GM19193 (cell line): ENCODE measurements around the gene SPEM3.

Source experiments
- POLR2A ChIP-seq: IDR thresholded peaks from 4 replicates; pipeline ENCODE4 v1.6.1; 2011; ENCODE audit not compliant: insufficient read depth, insufficient read length; ENCODE audit errors: extremely low read depth

The SPEM3 gene

DNA sequence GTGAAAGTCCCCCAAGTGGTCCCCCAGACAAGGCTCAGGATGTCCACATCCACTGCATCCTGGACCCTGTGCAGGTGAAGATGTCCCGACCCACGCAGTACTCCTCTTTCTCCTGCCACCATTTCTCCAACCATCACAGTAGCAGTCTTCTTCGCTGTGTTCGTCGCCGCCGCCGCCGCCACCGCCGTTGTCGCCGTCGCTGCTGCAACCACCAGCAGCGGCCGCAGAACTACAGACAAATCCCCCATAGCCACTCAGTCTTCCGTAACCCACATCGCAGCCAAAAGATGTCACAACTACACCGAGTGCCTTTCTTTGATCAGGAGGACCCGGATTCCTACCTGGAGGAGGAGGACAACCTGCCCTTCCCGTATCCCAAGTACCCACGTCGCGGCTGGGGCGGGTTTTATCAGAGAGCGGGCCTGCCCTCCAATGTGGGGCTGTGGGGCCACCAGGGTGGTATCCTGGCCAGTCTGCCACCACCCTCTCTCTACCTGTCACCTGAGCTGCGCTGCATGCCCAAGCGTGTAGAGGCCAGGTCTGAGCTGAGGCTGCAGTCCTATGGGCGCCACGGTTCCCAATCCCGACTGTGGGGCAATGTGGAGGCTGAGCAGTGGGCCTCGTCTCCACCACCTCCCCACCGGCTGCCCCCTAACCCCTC is 2.3 kb upstream of the SPEM3 start:
- TF ChIP-seq POLR2A = no peak

DNA sequence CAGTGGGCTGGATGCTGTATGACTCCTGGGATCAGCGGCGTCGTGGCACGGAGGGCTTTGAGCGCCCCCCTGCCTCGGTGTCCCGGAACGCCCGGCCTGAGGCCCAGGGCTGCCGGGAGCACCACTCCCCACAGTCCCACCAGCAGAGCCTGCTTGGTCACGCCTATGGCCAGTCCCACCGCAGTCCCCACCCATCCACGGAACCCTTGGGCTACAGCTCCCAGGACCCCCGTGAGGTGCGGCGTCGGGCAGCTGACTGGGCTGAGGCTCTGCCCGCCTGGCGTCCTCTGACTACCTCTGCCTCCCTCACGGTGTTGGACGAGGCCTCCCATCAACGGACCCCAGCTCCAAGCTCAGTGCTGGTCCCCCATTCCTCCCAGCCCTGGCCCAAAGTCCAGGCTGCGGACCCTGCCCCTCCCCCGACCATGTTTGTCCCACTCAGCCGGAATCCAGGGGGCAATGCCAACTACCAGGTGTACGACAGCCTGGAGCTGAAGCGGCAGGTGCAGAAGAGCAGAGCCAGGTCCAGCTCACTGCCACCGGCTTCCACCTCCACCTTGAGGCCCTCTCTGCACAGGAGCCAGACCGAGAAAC is 1.7 kb upstream of the SPEM3 start:
- no peak for TF ChIP-seq POLR2A

DNA sequence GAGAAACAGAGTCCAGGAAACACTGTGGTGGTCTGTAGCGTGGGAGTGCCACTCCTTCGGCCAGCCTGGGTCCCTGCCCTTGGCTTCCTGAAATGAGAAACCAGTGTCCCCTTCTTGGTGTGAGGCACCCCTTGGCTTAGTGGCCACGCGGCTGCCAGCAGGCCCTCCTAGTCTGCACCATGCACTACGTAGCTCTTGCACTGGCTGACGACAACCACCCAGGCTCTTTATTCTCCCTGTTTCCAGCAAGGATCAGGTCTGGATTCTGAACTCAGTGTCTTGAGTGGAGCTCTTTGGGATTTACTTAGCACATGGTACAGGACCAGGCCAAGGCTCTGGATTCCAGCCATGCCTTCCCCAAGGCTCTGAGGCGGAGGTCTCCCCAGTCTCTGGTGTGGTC is 1.1 kb upstream of the SPEM3 start:
- TF ChIP-seq POLR2A = no peak

DNA sequence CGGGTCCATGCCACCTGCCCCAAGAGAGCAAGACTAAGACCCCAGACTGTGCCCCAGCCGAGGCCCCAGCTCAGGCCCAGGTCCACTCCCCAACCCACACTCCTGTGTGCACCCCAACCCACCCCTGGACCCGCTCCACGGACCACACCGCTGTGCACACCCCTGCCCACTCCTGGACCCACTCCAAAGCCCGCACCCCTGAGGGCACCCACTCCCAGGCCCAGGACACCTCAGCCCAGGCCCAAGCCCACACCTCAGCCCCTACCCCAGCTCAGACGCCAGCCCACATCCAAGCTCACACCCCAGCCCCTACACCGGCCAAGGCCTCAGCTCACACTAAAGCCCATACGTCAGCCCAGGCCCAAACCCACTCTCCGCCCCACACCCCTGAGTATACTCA is 1.1 kb downstream of the SPEM3 start:
- TF ChIP-seq POLR2A = no peak

DNA sequence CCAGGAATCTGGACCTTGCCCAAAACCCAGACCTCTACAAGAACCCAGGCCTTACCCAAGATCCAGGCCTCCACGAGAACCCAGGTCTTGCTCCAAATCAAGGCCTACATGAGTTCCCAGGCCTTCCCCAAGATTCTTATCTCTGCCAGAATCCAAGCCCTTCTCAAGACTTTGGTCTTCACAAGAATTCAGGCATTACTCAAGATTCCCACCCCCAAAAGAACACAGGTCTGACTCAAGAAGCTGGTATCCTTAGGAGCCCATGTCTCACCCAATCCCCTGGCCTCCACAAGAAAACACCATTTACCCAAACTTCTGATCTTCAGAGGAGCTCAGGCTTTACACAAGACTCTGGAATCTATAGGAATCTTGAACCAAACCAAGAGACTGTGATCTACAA is 2.6 kb downstream of the SPEM3 start:
- no peak for TF ChIP-seq POLR2A

DNA sequence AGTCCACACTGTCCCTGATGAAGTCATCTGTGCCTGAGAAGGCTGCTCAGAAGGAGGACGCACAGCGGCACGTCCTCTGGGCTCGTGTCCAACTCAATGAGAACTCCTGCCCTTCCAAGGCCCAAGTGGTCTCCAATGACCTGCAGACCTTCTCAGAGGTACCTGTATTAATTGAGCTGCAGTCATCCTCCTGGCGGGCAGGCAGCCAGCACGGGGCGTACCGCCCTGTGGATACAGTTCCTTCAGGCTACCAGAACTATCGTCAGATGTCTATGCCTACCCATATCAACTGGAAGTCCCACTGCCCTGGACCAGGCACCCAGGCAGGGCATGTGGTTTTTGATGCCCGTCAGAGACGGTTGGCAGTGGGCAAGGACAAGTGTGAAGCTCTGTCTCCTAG is 3.6 kb downstream of the SPEM3 start:
- TF ChIP-seq POLR2A = no peak

DNA sequence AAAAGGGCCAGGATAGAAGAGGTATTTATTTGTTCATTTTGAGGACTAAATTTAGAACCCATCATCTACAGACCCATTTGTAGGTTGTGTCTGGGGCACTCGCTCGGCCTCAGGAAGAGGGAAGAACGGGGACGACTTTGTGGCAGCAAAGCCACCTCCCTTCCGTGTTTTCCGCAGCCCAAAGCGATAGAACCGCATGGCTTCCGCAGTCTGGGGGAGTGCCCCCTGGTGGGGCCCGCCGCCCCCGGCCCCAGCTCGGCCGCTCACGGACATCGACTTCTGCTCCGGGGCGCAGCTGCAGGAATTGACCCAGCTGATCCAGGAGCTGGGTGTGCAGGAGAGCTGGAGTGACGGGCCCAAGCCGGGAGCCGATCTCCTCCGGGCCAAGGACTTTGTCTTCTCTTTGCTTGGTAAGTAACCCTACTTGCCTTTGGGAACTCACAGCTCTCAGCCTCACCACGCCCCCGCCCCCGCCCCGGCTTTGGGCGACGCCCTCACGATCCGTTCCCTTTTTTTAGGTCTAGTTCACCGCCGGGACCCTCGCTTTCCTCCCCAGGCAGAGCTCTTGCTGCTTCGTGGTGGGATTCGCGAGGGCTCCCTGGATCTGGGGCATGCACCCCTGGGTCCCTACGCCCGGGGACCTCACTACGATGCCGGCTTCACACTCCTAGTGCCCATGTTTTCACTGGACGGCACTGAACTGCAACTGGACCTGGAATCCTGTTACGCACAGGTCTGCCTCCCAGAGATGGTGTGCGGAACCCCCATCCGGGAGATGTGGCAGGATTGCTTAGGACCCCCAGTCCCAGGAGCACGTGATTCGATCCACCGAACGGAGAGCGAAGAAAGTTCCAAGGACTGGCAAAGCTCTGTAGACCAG is 7.3 kb downstream of the SPEM3 start:
- TF ChIP-seq POLR2A = no peak

DNA sequence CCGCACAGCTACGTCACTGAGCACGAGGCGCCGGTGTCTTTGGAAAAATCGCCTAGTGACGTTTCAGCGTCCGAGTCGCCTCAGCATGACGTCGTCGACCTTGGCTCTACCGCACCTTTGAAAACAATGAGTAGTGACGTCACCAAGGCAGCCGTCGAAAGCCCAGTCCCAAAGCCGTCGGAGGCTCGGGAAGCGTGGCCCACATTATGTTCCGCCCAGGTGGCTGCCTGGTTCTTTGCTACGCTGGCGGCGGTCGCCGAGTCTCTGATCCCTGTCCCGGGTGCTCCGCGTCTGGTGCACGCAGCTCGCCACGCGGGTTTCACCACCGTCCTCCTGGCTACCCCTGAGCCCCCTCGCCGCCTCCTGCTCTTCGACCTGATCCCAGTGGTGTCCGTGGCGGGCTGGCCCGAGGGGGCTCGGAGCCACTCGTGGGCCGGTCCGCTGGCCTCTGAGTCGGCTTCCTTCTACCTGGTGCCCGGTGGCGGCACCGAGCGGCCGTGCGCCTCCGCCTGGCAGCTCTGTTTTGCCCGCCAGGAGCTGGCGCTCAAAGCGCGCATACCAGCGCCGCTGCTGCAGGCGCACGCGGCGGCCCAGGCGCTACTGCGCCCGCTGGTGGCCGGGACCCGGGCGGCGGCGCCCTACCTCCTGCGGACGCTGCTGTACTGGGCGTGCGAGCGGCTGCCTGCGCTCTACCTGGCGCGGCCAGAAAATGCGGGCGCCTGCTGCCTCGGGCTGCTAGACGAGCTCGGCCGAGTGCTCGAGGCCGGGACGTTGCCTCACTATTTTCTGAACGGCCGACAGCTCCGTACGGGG is 8.1 kb downstream of the SPEM3 start:
- TF ChIP-seq POLR2A = no peak

DNA sequence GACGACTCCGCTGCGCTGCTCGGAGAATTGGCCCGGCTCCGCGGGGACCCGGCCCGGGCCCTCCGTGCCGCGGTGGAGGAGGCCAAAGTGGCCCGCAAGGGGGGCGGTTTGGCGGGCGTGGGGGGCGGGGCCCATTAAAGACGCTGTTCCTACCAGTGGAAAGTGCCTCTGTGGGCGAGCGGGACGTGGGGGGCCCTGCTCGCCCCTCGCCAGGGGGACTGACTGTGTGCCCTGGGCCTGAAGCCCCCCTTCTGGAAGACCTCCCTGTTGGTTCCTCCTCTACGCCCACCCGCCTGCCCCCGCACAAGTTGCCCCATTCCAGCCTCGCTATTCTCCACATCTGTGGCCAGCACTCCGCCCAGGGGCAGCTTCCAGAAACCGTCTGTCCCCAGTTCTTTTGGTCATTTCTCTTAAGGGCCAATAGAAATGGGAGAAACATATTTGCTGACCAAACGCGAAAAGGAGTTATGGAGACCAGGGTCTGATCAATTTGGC is 8.8 kb downstream of the SPEM3 start:
- TF ChIP-seq POLR2A = no peak

DNA sequence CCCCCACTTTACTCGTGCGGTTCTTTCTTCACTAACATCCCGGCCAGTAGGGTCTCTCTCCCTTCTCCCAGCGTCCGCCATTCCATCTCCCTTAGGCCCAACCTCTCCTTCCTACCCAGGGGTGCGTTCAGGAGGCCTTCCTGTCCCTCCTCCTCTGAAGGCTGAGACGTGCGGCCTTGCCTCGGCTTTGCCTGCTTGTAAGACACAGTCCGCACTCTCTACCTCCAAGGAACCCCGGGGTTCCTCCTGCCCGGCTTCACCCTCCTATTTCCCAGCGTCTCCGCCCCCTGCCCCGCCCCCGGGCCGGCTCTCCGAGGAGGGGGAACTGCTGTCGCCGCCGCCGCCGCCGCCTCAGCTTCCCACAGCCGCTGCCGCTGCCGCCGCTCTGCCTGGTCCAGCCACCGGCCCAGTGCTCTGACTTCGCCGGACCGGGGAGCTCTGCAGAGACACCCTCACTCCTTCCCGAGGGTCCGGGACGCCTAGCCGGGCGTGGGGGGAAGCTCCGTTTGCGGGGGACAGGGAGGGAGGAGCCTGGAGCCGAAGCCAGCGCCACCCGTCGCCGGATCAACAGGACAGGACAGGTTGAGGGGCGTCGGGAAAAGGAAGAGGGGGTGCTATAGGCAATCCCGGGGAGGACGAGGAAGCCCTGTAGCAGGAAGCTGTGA is 9.4 kb downstream of the SPEM3 start:
- TF ChIP-seq POLR2A = no peak

DNA sequence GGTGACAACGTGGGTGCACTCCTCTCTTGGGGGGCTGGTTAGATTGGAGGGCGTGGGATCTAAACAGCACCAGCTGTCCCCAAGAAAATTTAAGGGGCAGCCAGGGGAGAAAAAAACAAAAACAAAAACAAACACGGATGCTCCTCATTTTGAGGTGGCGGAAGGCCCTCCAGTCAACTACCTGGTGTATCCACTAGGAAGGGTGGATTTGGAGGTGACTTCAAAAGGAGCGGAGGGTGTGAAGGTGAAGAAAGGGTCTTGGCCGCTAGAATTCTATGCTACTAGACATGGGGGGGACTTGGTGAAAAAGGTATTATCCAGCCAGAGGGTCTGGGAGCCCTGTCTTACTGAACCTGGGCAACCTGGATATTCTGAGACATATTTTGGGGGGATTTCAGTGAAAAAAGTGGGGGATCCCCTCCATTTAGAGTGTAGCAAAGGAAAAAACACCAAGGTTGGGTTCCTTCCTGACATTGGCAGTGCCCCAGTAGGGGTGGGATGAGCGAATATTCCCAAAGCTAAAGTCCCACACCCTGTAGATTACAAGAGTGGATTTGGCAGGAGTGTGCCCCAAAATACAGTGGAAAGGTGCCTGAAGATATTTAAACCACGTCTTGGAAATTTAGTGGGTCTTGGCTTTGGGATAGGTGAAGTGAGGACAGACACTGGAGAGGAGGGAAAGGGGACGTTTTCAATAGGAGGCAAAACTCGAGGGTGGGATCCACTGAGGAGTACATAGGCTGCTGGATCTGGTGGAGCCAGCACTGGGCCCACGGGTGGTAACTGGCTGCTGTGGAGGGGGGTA is 10.2 kb downstream of the SPEM3 start:
- no peak for TF ChIP-seq POLR2A

DNA sequence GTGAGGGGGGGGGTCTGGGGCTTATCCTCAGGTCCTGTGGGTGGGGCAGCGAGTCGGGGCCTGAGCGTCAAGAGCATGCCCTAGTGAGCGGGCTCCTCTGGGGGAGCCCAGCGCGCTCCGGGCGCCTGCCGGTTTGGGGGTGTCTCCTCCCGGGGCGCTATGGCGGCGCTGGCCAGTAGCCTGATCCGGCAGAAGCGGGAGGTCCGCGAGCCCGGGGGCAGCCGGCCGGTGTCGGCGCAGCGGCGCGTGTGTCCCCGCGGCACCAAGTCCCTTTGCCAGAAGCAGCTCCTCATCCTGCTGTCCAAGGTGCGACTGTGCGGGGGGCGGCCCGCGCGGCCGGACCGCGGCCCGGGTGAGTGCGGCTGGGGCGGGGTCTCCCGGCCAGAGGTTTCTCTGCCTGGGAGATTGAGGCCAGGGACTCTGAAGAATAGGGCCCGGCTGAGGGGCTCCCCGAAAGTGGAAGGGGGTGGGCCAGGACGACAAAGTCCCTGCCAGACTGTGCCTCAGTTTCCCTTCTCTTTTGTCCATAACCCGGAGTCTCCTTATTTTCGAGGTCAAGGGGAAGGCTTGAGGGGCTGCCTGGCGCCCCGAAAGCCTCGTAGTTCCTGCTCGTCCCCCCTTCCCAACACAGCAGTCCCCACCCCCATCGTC is 10.9 kb downstream of the SPEM3 start, which contains the start of gene FGF11:
Gene FGF11, plus strand, starts transcription at position 51 of the 651 bp plus-strand sequence. Its CDS starts 109 bp downstream, at position 160.
- TF ChIP-seq POLR2A = no peak
